ENCODE results near the gene NINL. TPM values are rescaled to one million over a fixed set of nuclear protein-coding genes. Genes with fewer than 3 reads are reported as not detected.

NINL gene
- total RNA-seq, 4 donors from 2014 or later = 0.24 to 6.1 (median 0.88) TPM

- Histone ChIP-seq H3K27ac (no peak overlapping the region), H3K4me1 (no peaks in the 10 kb centered on the region), H3K36me3 (no peaks in the 10 kb centered on the region), H3K9me3 (no peaks in the 10 kb centered on the region), H3K4me3 (no peak overlapping the region), H3K27me3 (no peaks in the 10 kb centered on the region)
- in situ Hi-C loops (cut with MboI; ENCODE audit: low sequenced_read_pairs in 4 of 4) (loop anchor here in 1 of 4 donors (25.0 kb wide), 1 partner anchor 100 kb away; no protein-coding TSS in a partner anchor), intact Hi-C loops (cut with DNase I; ENCODE audit: low total_unique reads) (no loop called here)
- DNase-seq (no peak), ATAC-seq (peak in 1 of 2 donors; percentile 18)
- TF ChIP-seq POLR2A (IDR thresholded peaks at IDR 0.05) = no peak
- TF ChIP-seq, protein P1, sequence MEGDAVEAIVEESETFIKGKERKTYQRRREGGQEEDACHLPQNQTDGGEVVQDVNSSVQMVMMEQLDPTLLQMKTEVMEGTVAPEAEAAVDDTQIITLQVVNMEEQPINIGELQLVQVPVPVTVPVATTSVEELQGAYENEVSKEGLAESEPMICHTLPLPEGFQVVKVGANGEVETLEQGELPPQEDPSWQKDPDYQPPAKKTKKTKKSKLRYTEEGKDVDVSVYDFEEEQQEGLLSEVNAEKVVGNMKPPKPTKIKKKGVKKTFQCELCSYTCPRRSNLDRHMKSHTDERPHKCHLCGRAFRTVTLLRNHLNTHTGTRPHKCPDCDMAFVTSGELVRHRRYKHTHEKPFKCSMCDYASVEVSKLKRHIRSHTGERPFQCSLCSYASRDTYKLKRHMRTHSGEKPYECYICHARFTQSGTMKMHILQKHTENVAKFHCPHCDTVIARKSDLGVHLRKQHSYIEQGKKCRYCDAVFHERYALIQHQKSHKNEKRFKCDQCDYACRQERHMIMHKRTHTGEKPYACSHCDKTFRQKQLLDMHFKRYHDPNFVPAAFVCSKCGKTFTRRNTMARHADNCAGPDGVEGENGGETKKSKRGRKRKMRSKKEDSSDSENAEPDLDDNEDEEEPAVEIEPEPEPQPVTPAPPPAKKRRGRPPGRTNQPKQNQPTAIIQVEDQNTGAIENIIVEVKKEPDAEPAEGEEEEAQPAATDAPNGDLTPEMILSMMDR (IDR thresholded peaks at IDR 0.05 in 4 of 5, conservative IDR thresholded peaks at IDR 0.05 in 1 of 5) = no peak
These were observed 123.4 kb downstream of the NINL start for GRCh38 chr20:25461786-25462545.

GRCh38 chr20:25461281-25461650 lies 124.1 kb downstream of the NINL start:
- Histone ChIP-seq H3K4me3 (no peak overlapping the region), H3K4me1 (no peaks in the 10 kb centered on the region), H3K27me3 (no peaks in the 10 kb centered on the region), H3K36me3 (no peaks in the 10 kb centered on the region), H3K27ac (no peak overlapping the region), H3K9me3 (no peaks in the 10 kb centered on the region)
- DNase-seq (no peak), ATAC-seq (no peak)
- in situ Hi-C loops (cut with MboI; ENCODE audit: low sequenced_read_pairs in 4 of 4) (loop anchor here in 1 of 4 donors (25.0 kb wide), 1 partner anchor 99 kb away; no protein-coding TSS in a partner anchor), intact Hi-C loops (cut with DNase I; ENCODE audit: low total_unique reads) (no loop called here)
- TF ChIP-seq, protein P1 (IDR thresholded peaks at IDR 0.05 in 4 of 5, conservative IDR thresholded peaks at IDR 0.05 in 1 of 5) = no peak
- TF ChIP-seq POLR2A (IDR thresholded peaks at IDR 0.05) = no peak

DNA sequence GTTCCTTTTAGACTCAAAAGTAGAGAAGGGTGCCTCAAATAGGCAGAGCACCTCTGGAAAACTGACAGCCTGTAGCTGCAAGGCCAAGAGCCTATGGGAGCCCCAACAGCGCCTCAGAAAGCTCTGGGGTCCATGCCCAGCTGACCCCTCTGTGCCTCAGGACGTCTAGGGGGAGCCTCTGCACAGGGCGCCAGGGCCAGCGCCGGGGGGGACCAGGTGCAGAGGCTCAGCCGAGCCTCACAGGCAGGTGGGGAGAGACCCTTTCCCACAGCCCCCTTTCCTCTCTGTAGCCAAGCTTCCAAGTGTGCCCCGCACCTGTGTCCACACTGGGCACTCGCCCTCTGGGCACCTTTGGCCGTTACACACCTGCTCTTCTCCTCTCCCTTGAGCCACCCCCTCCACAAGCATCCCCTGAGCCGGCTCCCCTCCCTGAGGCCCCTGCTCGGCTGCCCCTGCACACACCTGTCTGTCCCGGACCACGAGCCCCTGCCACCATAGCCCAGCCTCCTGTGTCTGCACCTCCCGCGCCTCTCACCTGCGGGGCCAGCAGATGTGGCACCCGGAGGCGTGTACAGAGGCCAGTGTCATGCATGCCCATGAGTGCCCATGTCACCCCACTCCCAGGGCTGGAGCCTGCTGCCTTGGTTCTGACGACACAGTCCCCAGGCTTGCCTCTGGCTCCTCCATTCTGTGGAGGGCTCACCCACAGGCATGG lies 124.6 kb downstream of the NINL start:
- Histone ChIP-seq H3K27ac (no peak overlapping the region), H3K9me3 (no peaks in the 10 kb centered on the region), H3K27me3 (no peaks in the 10 kb centered on the region), H3K36me3 (no peaks in the 10 kb centered on the region), H3K4me1 (no peaks in the 10 kb centered on the region), H3K4me3 (no peak overlapping the region)
- ATAC-seq (no peak), DNase-seq (no peak)
- intact Hi-C loops (cut with DNase I; ENCODE audit: low total_unique reads) = no loop called here
- TF ChIP-seq, protein P1 (IDR thresholded peaks at IDR 0.05 in 4 of 5, conservative IDR thresholded peaks at IDR 0.05 in 1 of 5) = no peak
- TF ChIP-seq POLR2A (IDR thresholded peaks at IDR 0.05) = no peak
- in situ Hi-C loops (cut with MboI; ENCODE audit: low sequenced_read_pairs in 4 of 4) = loop anchor here in 1 of 4 donors (25.0 kb wide), 1 partner anchor 98 kb away; no protein-coding TSS in a partner anchor

- no peaks in the 10 kb centered on the region for H3K36me3 ChIP-seq
- no peak for ATAC-seq
- no peak for DNase-seq
- H3K4me1 ChIP-seq = no peaks in the 10 kb centered on the region
- no peak overlapping the region for H3K4me3 ChIP-seq
- no peaks in the 10 kb centered on the region for H3K9me3 ChIP-seq
- in situ Hi-C loops (cut with MboI; ENCODE audit: low sequenced_read_pairs in 4 of 4) = loop anchor here in 1 of 4 donors (25.0 kb wide), 1 partner anchor 98 kb away; no protein-coding TSS in a partner anchor
- no peaks in the 10 kb centered on the region for H3K27me3 ChIP-seq
- intact Hi-C loops (cut with DNase I; ENCODE audit: low total_unique reads) = no loop called here
- TF ChIP-seq, protein P1 (IDR thresholded peaks at IDR 0.05 in 4 of 5, conservative IDR thresholded peaks at IDR 0.05 in 1 of 5) = no peak
- TF ChIP-seq POLR2A (IDR thresholded peaks at IDR 0.05) = no peak
- H3K27ac ChIP-seq = no peak overlapping the region
These were observed 125.3 kb downstream of the NINL start for GRCh38 chr20:25459916-25460535.

All from gastrocnemius medialis (tissue), 4 donors.